ENCODE data around the gene FAM107A.

GRCh38 chr3:58567251-58567515 is 10.0 kb downstream of the FAM107A start:
- no peak for TF ChIP-seq POLR2AphosphoS5 (IDR thresholded peaks at IDR 0.05; ENCODE audit: borderline replicate concordance, low read depth, low read length)
- TF ChIP-seq EZH2 (IDR thresholded peaks at IDR 0.05): no peak

All from SK-N-MC (cell line).